Hepatocyte (in vitro differentiated cells): Measurements from ENCODE around the gene OR2H2.

Experiments
- CTCF ChIP-seq: fragments of 200-600 bp; sonication (generic); IDR thresholded peaks from 2 replicates; pipeline ENCODE4 v1.5.1; 2016; ENCODE audit warnings: antibody characterized with exemption, mild to moderate bottlenecking; ENCODE audit not compliant: poor library complexity
- EZH2 ChIP-seq: fragments of 200-600 bp; sonication (generic); IDR thresholded peaks from 2 replicates; pipeline ENCODE4 v1.6.1; 2016; ENCODE audit warnings: antibody characterized with exemption, mild to moderate bottlenecking, borderline replicate concordance
- EZH2phosphoT487 ChIP-seq: fragments of 200-600 bp; sonication (generic); IDR thresholded peaks from one replicate; pipeline ENCODE4 v1.6.1; 2018; ENCODE audit warnings: antibody characterized with exemption, mild to moderate bottlenecking, low read depth, moderate library complexity; ENCODE audit not compliant: unreplicated experiment, severe bottlenecking

GRCh38 chr6:29631209-29631810, 46.4 kb downstream of the OR2H2 start:
- no peak for TF ChIP-seq CTCF
- TF ChIP-seq EZH2phosphoT487: no peak
- TF ChIP-seq EZH2: no peak
